OCI-LY3 (cell line): Measurements from ENCODE around the gene ATP1B4.

Experiments
- EZH2phosphoT487 ChIP-seq: fragments of 200-600 bp; shearing (Covaris generic); IDR thresholded peaks from 2 replicates; pipeline ENCODE4 v1.6.1; 2018; ENCODE audit warnings: antibody characterized with exemption, mixed run types, low read depth
- TF ChIP-seq, protein P1 (sequence below): fragments of 200-600, 300-600 bp; sonication (generic); IDR thresholded peaks from 2 replicates; pipeline ENCODE4 v1.5.1; 2014; ENCODE audit warnings: antibody characterized with exemption, low read length, low read depth

DNA sequence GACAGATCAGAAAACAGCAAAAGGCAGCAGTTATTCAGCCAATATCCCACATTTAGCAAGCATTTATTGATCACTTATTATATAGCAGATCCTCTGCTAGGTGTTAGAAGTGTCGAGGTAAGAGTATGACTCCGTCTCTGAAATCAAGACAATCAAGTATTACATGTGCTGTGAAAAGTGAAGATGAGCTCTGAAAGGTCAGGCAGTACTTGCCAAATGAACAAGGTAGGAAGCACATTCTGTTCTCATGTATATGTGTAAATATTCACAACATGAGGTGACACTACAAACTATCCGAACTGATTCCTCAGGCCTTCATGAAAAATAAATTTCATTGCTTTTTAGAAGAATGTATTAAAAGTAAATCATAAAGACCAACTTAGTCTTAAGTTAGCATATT lies 15.3 kb downstream of the ATP1B4 start:
- TF ChIP-seq, protein P1, sequence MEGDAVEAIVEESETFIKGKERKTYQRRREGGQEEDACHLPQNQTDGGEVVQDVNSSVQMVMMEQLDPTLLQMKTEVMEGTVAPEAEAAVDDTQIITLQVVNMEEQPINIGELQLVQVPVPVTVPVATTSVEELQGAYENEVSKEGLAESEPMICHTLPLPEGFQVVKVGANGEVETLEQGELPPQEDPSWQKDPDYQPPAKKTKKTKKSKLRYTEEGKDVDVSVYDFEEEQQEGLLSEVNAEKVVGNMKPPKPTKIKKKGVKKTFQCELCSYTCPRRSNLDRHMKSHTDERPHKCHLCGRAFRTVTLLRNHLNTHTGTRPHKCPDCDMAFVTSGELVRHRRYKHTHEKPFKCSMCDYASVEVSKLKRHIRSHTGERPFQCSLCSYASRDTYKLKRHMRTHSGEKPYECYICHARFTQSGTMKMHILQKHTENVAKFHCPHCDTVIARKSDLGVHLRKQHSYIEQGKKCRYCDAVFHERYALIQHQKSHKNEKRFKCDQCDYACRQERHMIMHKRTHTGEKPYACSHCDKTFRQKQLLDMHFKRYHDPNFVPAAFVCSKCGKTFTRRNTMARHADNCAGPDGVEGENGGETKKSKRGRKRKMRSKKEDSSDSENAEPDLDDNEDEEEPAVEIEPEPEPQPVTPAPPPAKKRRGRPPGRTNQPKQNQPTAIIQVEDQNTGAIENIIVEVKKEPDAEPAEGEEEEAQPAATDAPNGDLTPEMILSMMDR, result no peak
- TF ChIP-seq EZH2phosphoT487, result no peak
